Measurements from ENCODE around the gene DYRK4. TPM values are rescaled to one million over a fixed set of nuclear protein-coding genes. Genes with fewer than 3 reads are reported as not detected.

The DYRK4 gene
- polyA plus RNA-seq, 1 donor (not counting 4 experiments of a cell fraction or from before 2014, with no cell fraction given): 64.6 TPM

- no peaks in the 10 kb centered on the region for H3K79me2 ChIP-seq (ENCODE audit: control insufficient read depth, insufficient read depth, low read length)
- FAIRE-seq: no peak
- dilution Hi-C loops (cut with MboI; ENCODE audit: extremely low pct_ligation_motif_present, low sequenced_read_pairs): no loop called here
- H3K9me1 ChIP-seq (ENCODE audit: control insufficient read depth, extremely low read depth, insufficient read depth, low read length): no peaks in the 10 kb centered on the region
- TF ChIP-seq CTCF (optimal IDR thresholded peaks at IDR 0.05 in 1 of 3, IDR thresholded peaks at IDR 0.05 in 1 of 3, conservative IDR thresholded peaks at IDR 0.05 in 1 of 3; ENCODE audit: extremely low read depth in 1 of 3, insufficient read depth in 2 of 3, low read length in 3 of 3): no peak
- no peak for TF ChIP-seq EZH2 (IDR thresholded peaks at IDR 0.05; ENCODE audit: low read length)
- no peaks in the 10 kb centered on the region for H4K20me1 ChIP-seq (ENCODE audit: control insufficient read depth, extremely low read depth, insufficient read depth, low read length)
- H3K4me3 ChIP-seq (ENCODE audit: control insufficient read depth in 2 of 3, extremely low read depth in 1 of 3, insufficient read depth in 2 of 3, low read depth in 1 of 3, low read length in 3 of 3): no peak overlapping the region
- H3K4me1 ChIP-seq (ENCODE audit: control insufficient read depth, extremely low read depth, insufficient read depth, low read length): no peaks in the 10 kb centered on the region
- no peak overlapping the region for H3K4me2 ChIP-seq (ENCODE audit: control insufficient read depth, extremely low read depth, insufficient read depth, low read depth, low read length)
- H3K27me3 ChIP-seq (ENCODE audit: control insufficient read depth, extremely low read depth, insufficient read depth, low read length): peaks cover 16% of the 10 kb centered on the region
- DNase-seq (ENCODE audit: low read depth, low spot score): no peak
- no peaks in the 10 kb centered on the region for H3K36me3 ChIP-seq (ENCODE audit: control insufficient read depth in 2 of 2, extremely low read depth in 1 of 2, insufficient read depth in 2 of 2, low read length in 2 of 2)
- H2AFZ ChIP-seq (ENCODE audit: control insufficient read depth, low read length): no peak overlapping the region
- no peaks in the 10 kb centered on the region for H3K9me3 ChIP-seq (ENCODE audit: control insufficient read depth, low read depth, low read length)
- no peak overlapping the region for H3K27ac ChIP-seq (ENCODE audit: control insufficient read depth, insufficient read depth, low read length)
- H3K9ac ChIP-seq (ENCODE audit: control insufficient read depth, extremely low read depth, insufficient read depth, low read length): no peak overlapping the region
Observed at GRCh38 chr12:4591180-4591687, 29.2 kb downstream of the DYRK4 start.

DNA sequence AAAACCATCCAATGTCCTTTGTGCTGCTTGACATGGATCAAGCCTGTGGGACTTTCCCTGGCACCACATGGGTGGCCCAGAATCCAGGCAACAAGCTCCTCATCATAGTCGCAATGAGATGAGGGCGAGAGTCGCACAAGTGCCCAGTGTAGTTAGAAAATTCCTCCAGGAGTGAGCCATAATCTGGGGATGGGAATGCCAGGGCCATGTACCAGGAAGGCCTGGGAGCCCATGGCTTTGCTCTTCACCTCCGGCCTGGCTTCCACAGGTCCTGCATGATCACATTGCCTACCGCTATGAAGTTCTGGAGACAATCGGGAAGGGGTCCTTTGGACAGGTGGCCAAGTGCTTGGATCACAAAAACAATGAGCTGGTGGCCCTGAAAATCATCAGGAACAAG lies 33.9 kb downstream of the DYRK4 start:
- TF ChIP-seq CTCF (optimal IDR thresholded peaks at IDR 0.05 in 1 of 3, IDR thresholded peaks at IDR 0.05 in 1 of 3, conservative IDR thresholded peaks at IDR 0.05 in 1 of 3; ENCODE audit: extremely low read depth in 1 of 3, insufficient read depth in 2 of 3, low read length in 3 of 3) (no peak), EZH2 (IDR thresholded peaks at IDR 0.05; ENCODE audit: low read length) (no peak)
- peaks cover 16% of the 10 kb centered on the region for H3K27me3 ChIP-seq (ENCODE audit: control insufficient read depth, extremely low read depth, insufficient read depth, low read length)
- H3K4me2 ChIP-seq (ENCODE audit: control insufficient read depth, extremely low read depth, insufficient read depth, low read depth, low read length): no peak overlapping the region
- no peaks in the 10 kb centered on the region for H3K9me3 ChIP-seq (ENCODE audit: control insufficient read depth, low read depth, low read length)
- no peak overlapping the region for H3K4me3 ChIP-seq (ENCODE audit: control insufficient read depth in 2 of 3, extremely low read depth in 1 of 3, insufficient read depth in 2 of 3, low read depth in 1 of 3, low read length in 3 of 3)
- H3K9ac ChIP-seq (ENCODE audit: control insufficient read depth, extremely low read depth, insufficient read depth, low read length): no peak overlapping the region
- H3K36me3 ChIP-seq (ENCODE audit: control insufficient read depth in 2 of 2, extremely low read depth in 1 of 2, insufficient read depth in 2 of 2, low read length in 2 of 2): no peaks in the 10 kb centered on the region
- dilution Hi-C loops (cut with MboI; ENCODE audit: extremely low pct_ligation_motif_present, low sequenced_read_pairs): no loop called here
- H3K27ac ChIP-seq (ENCODE audit: control insufficient read depth, insufficient read depth, low read length): no peak overlapping the region
- DNase-seq (ENCODE audit: low read depth, low spot score): no peak
- no peaks in the 10 kb centered on the region for H3K4me1 ChIP-seq (ENCODE audit: control insufficient read depth, extremely low read depth, insufficient read depth, low read length)
- H3K79me2 ChIP-seq (ENCODE audit: control insufficient read depth, insufficient read depth, low read length): no peaks in the 10 kb centered on the region
- FAIRE-seq: no peak
- no peaks in the 10 kb centered on the region for H3K9me1 ChIP-seq (ENCODE audit: control insufficient read depth, extremely low read depth, insufficient read depth, low read length)
- no peaks in the 10 kb centered on the region for H4K20me1 ChIP-seq (ENCODE audit: control insufficient read depth, extremely low read depth, insufficient read depth, low read length)
- H2AFZ ChIP-seq (ENCODE audit: control insufficient read depth, low read length): no peak overlapping the region
